Stimulated activated CD8-positive, alpha-beta memory T cell treated with anti-CD3 and anti-CD28 coated beads, Interleukin-7, amount 100 ng/mL, for 4 hours (primary cell): ENCODE measurements around the gene FRRS1L.

ENCODE experiments used
- DNase-seq, 2 donors: peaks; one replicate each; pipeline ENCODE4 v3.0.0-alpha.2; 2020; ENCODE audit warnings: low read depth in 2 of 2

FRRS1L gene, protein sequence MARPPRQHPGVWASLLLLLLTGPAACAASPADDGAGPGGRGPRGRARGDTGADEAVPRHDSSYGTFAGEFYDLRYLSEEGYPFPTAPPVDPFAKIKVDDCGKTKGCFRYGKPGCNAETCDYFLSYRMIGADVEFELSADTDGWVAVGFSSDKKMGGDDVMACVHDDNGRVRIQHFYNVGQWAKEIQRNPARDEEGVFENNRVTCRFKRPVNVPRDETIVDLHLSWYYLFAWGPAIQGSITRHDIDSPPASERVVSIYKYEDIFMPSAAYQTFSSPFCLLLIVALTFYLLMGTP

DNA sequence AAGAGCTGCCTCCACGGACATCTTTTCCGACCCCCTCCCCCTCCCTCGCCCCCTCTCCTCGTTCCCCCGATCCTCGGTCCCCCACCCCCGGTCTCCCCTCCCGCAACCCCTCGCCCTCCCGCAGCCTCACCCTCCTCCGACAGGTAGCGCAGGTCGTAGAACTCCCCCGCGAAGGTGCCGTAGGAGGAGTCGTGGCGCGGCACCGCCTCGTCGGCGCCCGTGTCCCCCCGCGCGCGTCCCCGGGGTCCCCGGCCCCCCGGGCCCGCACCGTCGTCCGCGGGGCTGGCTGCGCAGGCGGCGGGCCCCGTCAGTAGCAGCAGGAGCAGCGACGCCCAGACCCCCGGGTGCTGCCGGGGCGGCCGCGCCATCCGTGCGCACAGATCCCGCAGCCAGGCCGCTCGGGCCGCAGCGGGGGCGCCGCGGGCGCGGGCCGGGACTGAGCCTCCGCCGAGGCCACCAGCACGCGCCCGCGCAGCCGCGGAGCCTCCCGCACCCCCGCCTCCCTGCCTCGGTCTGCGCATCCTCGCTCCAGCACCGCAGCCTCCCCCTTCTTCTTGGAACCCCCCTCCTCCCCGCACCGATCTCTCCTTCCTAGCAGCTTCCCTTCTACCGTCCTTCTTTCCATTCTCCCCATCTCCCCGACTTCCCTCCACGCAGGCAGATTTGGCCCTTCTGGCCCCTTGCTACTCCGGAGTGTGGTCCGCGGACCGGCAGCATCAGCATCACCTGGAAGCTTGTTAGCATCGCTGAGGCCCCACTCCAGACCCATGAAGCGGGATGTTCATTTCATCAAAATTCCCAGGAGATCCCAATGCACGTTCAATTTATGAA is at the start of gene FRRS1L:
FRRS1L (minus strand) TSS at position 479 of the 831 bp plus-strand sequence; CDS start at position 368, 111 bp downstream.
- no peak for DNase-seq

GRCh38 chr9:109214414-109214813 is 47.4 kb upstream of the FRRS1L start:
- no peak for DNase-seq

DNA sequence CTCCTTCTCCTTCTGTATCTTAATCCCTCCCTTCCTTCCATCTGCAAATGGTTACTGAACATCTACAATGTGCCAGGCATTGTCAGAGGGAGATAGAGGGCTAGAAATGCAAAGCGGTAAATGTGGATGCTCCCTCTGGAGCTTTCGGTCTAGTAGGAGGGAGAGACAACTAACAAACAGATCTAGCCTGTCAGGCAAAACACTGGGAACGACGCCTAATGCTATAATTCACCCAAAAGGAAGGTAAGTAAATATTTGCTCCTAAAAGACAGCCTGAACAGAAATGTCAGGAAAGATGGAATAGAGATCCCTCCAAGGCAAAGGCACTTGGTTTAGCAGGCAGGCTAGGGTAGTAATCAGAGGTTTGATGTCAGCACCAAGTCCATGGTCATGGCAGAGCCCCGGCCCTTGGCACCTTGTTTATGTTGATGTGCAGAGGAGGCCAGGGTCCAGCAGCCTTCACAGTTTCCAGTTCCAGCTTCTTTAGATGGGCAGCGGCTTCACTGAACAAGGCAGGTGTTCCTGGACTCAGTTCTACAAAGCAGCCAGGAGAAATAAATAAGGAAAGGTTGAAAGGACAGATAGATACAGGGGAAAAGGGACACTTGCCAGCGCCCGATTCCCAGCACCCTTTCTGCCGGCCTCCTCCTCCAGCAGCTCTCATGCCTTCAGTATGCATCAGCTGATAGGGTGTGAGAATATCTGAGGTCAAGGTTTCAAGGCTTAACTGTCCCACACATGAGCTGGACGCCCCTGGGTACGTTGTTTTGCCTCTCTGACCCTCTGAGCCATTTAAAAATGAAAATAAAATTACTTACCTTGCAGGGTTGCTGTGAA is 46.5 kb upstream of the FRRS1L start:
- no peak for DNase-seq

DNA sequence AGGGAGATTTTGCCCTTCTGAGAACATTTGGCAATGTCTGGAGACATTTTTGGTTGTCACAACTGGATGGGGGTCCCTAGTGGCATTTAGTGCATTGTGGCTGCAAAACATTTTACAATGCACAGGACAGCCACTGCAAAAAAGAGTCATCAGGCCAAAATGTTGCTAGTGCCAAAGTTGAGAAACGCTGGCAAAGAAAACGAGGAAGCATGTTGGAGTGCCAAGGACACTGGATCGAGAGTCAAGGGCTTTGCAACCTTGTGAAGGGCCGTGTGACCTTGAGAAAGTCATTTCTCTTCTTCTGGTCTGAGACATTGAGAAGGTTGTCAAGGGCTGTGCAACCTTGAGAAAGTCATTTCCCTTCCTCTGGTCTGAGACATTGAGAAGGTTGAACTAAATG is 45.7 kb upstream of the FRRS1L start:
- DNase-seq = no peak

GRCh38 chr9:109206670-109207069 is 39.6 kb upstream of the FRRS1L start:
- no peak for DNase-seq

GRCh38 chr9:109205526-109205925 is 38.5 kb upstream of the FRRS1L start:
- DNase-seq = no peak

DNA sequence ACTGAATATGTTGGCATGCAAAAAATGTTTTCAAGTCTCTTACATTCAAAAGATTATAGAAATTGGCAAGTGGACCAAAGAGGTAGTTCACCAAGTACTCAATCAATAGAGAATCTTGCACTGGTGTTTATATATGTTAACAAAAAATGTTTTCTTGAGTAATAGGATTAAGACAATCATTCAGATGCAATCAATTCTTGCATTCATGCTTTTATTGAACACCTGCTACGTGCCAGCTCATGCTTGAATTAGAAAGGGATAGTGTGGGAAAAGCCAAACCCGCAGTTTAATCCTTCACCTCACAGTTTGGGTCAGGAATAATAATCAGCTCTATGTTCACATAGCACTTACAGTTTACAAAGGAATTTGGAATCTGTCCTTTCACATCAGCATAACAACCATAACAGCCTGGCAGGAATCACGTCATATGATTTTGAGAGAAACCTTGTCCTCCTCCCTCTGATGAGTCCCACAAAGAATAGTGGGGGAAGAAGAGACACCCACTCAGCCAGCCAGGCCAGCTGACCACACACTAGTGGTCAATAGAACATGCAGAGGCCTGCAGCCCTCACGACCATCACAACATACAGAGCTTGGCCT is 36.8 kb upstream of the FRRS1L start:
- DNase-seq = no peak

- DNase-seq = no peak
Observed at GRCh38 chr9:109199676-109200075, 32.6 kb upstream of the FRRS1L start.

DNA sequence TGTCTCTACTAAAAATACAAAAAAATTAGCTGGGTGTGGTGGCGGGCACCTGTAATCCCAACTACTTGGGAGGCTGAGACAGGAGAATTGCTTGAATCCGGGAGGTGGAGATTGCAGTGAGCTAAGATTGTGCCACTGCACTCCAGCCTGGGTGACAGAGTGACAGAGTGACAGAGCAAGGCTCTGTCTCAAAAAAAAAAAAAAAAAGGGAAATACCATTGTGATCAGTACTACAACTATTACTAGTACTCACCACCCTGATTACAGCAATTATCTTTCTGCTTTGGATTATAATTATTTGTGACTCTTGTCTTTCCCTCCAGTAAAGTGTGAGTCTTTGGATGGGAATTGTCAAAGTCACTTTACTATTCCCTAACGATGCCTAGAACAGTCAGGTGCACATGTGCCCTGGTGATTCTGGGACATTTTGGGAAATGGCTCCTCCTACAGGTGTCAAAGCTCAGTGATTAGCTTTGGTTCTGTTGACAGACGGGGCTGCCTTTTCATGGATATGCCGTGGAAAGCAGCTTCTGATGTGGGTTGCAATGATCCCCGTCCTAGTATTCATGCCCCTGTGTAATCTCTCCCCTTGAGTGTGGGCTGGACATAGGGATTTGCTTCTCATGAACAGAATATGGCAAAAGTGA is 31.8 kb upstream of the FRRS1L start:
- no peak for DNase-seq

- no peak for DNase-seq
Observed at GRCh38 chr9:109193974-109194556, 27.0 kb upstream of the FRRS1L start.

DNA sequence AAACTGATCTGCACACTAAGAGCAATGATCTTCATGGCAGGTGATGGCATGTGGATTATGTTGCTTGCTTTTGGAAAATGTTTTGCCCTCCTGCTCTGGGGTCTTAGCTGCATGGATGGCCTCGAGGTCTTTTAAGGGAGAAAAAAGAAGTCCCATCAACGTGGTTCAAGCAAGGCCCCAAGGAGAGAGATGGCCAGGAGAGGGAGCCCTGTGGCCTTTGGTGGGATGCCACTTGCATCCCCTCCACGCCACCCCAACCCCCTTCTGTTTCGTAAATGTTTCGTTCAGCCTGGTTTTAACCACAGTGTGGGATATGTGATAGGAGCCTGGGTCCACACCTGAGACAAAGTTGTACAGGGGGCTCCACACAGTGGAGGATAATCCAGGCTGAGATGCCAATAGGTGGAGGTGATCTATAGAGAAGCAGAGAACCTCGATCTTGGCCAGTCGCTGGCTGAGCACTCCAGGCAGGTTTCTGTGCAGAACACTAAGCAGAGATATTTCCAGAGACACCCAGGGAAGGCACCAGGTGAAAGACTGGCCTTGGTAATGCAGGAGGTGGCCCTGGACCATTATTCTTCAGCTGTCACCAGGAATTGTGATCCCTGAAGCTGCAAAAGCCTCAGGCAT is 25.8 kb upstream of the FRRS1L start:
- DNase-seq = no peak

GRCh38 chr9:109191746-109192145 is 24.7 kb upstream of the FRRS1L start:
- no peak for DNase-seq

DNA sequence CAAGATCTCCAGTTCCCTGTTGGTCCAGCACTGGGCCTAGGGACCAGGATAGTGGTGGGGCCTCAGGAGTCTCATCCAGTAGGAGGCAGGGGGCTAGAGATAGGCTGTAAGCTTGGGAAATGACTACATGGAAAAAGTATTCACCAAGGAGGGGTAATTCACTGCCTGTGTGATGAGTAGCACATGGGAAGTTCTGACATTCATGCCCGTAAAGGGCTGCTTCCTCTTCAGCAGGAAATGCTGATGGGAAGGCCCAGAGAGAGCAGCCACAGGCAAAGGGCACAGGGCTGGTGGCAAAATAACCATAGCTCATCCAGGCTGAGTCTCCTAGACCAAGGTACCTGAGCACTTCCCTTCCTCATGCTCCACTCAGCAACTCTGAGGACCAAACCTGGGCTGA is 23.1 kb upstream of the FRRS1L start:
- no peak for DNase-seq

DNA sequence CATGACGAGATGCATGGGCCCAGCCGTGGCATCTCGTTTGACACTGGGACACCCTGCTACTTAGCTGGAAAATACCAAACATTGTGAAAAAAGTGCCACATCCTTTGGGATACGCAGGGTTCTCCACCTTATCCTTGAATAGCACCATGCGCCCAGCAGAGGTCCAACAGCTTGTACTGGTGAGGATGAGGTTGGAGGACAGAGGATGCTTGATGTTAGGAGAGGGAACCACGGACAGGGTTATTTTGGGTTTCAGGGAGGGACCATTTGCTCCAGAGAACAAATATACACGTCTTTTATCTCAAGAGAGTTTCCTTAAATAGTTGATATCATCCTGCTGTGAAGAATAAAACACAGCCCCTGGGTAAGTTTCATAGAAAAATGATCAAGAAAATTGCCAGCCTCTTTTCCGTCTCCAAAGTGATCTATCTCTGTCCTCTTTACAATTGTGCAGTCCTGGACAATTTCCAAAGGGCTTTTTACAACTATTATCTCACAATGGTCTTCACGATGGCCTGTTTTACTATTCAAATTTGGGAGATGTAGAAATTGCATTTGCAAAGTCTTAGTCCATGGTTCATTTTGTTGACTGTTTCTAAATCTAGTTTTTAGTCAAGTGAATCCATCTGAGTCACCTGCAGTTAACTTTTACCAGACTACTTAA is 19.9 kb upstream of the FRRS1L start:
- DNase-seq = no peak

DNA sequence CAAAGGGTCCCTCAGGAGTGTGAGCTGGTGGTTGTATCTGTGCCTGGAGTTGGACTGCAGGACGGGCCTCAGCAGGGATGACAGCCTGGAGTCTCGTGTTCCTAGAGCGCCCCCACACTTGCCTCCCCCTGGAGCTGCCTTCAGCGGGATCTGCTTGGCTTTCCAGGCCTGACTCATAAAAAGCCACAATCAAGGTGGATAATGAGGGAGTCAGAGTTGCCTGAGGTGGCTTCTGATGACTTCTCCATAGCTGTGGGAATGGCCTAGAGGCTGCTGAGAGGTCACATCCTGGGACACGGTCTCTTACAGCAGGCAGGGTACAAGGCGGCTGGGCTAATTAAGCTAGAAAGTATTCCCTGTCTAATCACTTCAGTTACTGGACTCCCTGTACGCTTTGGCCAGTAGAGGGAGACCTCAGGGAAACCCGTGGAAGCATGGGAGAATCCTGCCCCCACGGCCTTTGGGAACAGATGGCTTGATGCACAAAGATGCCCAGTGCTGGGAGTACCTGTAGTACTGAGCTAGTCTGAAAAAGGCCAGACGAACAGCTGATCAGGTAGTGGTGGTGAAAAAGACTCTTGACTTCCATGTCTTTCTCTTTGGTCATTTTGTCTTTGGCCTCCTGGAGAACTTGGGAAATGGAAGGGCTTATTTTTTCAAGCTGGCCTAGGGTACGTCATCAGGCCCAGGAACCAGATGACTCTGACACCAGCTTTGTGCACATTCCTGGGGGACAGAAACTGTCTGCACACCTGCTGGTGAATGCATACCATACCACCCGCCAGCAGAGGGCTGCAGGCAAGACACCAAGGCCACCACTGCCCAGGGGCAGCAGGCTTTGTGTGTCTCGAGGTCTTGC is 16.1 kb upstream of the FRRS1L start:
- no peak for DNase-seq

- no peak for DNase-seq
Observed at GRCh38 chr9:109182550-109182939, 15.5 kb upstream of the FRRS1L start.

GRCh38 chr9:109181284-109181683 is 14.2 kb upstream of the FRRS1L start:
- no peak for DNase-seq

DNA sequence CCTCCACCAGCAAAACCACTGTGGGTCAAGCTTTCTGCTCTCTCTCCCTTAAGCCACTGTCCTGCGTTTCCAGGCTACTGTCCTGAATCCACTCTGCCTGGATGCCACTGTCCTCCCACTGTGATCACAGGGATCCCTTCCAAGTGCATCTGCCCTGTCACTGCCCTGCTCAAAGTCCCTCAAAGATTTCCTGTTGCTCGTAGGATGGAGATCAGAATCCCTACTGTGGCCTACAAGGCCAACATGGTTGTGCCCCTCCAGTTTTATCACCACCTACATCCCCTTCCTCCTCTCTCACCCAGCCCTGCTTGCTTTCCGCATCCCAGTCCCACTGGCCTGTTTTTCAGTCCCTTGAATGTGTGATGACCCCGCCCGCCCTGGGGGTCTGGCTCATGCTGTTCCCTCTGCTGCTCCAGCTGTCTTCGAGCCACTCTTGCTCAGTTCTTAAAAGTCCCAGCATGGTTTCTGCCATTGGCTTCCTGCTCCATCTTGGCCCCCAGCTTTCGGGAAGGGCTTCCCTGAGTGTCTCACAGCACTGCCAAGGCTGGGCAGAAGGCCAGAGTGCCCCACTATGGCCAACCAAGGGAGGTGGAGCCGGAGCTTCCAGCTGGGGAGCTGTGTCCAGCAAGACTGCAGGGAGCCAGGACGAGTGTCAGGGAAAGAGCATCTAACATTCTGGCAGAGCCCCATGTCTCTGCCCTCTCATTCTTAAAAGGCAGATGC is 12.9 kb upstream of the FRRS1L start:
- DNase-seq = no peak
